Measurements from ENCODE around the gene PICALM. TPM values are rescaled to one million over a fixed set of nuclear protein-coding genes. Genes with fewer than 3 reads are reported as not detected.

PICALM gene
- total and polyA plus RNA-seq, 2 donors (not counting 3 experiments of a cell fraction or from before 2014, with no cell fraction given): 181 to 202 TPM

DNA sequence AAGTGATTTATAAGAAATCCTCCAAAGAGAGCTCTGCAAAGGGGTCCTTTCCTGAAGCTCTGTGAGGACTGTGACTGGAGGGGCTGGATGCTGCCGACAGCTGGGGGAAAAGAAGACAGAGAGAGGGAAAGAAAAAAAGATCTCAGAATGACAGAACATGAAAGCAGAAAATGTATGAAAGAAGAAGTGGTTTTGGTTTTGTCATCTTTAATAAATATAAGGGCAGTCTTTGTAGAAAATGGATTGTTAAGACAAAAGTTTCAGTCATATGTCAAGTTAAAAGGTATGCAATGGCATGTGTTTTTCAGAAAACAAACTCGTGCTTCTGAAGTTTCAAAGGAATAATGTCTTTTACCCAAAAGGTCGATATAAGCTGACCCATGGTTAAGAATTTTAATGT lies 108.2 kb downstream of the PICALM start:
- FAIRE-seq (no peak), DNase-seq (ENCODE audit: low read depth, low spot score) (no peak)
- Histone ChIP-seq H3K9me3 (replicated peaks; ENCODE audit: control insufficient read depth, insufficient read depth, low read length) (no peaks in the 10 kb centered on the region), H3K9me1 (replicated peaks; ENCODE audit: control insufficient read depth, extremely low read depth, insufficient read depth, low read length) (no peaks in the 10 kb centered on the region), H4K20me1 (replicated peaks; ENCODE audit: control insufficient read depth, extremely low read depth, insufficient read depth, low read length) (no peaks in the 10 kb centered on the region), H3K4me3 (replicated peaks in 1 of 3; ENCODE audit: insufficient read depth in 1 of 3, low read depth in 1 of 3, low read length in 3 of 3) (no peak overlapping the region), H3K9ac (replicated peaks; ENCODE audit: extremely low read depth, insufficient read depth, low read length) (no peak overlapping the region), H3K4me2 (ENCODE audit: insufficient read depth, low read length) (no peak overlapping the region), H3K36me3 (ENCODE audit: control insufficient read depth in 2 of 2, extremely low read depth in 1 of 2, insufficient read depth in 2 of 2, low read length in 2 of 2) (peaks cover 8 to 16% of the 10 kb centered on the region in 2 experiments), H3K27me3 (ENCODE audit: control insufficient read depth in 2 of 2, insufficient read depth in 2 of 2, low read length in 2 of 2) (no peaks in the 10 kb centered on the region), H3K4me1 (ENCODE audit: control insufficient read depth, extremely low read depth, insufficient read depth, low read length) (peaks cover 23% of the 10 kb centered on the region), H2AFZ (ENCODE audit: low read depth, low read length) (no peak overlapping the region), H3K27ac (ENCODE audit: insufficient read depth, low read depth, low read length) (no peak overlapping the region), H3K79me2 (ENCODE audit: control insufficient read depth, insufficient read depth, low read length) (peaks cover 14% of the 10 kb centered on the region)
- no peak for TF ChIP-seq JUN (IDR thresholded peaks at IDR 0.05; ENCODE audit: borderline replicate concordance, insufficient read depth, insufficient read length, low read depth)
- TF ChIP-seq, protein P1, sequence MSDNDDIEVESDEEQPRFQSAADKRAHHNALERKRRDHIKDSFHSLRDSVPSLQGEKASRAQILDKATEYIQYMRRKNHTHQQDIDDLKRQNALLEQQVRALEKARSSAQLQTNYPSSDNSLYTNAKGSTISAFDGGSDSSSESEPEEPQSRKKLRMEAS (IDR thresholded peaks at IDR 0.05; ENCODE audit: insufficient read depth, insufficient read length): no peak
- no peak for TF ChIP-seq POLR2A (IDR thresholded peaks at IDR 0.05; ENCODE audit: low read depth, low read length)
- TF ChIP-seq GATA2 (IDR thresholded peaks at IDR 0.05; ENCODE audit: insufficient read depth, insufficient read length, low read depth, low read length): no peak
- TF ChIP-seq EZH2 (IDR thresholded peaks at IDR 0.05; ENCODE audit: borderline replicate concordance, low read depth, low read length, severe bottlenecking): no peak
- TF ChIP-seq MYC (IDR thresholded peaks at IDR 0.05; ENCODE audit: low read depth, low read length): no peak
- TF ChIP-seq, protein P2, sequence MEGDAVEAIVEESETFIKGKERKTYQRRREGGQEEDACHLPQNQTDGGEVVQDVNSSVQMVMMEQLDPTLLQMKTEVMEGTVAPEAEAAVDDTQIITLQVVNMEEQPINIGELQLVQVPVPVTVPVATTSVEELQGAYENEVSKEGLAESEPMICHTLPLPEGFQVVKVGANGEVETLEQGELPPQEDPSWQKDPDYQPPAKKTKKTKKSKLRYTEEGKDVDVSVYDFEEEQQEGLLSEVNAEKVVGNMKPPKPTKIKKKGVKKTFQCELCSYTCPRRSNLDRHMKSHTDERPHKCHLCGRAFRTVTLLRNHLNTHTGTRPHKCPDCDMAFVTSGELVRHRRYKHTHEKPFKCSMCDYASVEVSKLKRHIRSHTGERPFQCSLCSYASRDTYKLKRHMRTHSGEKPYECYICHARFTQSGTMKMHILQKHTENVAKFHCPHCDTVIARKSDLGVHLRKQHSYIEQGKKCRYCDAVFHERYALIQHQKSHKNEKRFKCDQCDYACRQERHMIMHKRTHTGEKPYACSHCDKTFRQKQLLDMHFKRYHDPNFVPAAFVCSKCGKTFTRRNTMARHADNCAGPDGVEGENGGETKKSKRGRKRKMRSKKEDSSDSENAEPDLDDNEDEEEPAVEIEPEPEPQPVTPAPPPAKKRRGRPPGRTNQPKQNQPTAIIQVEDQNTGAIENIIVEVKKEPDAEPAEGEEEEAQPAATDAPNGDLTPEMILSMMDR (IDR thresholded peaks at IDR 0.05; ENCODE audit: extremely low read depth in 1 of 2, insufficient read depth in 1 of 2, low read depth in 1 of 2, low read length in 2 of 2): no peak
- TF ChIP-seq POLR2AphosphoS5 (IDR thresholded peaks at IDR 0.05; ENCODE audit: insufficient read depth, low read depth, low read length): no peak
- no peak for TF ChIP-seq FOS (IDR thresholded peaks at IDR 0.05; ENCODE audit: borderline replicate concordance, insufficient read depth, low read length)
- POLR2A ChIA-PET: no interaction called here
- CTCF ChIA-PET: interaction anchor here (0.7 to 1.6 kb wide), 3 partner anchors 9 to 81 kb away, joined by 3 to 7 read pairs (median 4); no protein-coding TSS in a partner anchor
- intact Hi-C loops (cut with micrococcal nuclease): no loop called here
- BruUV-seq (replicated peaks): no TSS peak
- dilution Hi-C loops (cut with MboI; ENCODE audit: extremely low pct_ligation_motif_present, low sequenced_read_pairs): no loop called here

Data from endothelial cell of umbilical vein (primary cell).